Lung (tissue), 16 donors: ENCODE measurements around the gene CEBPE. TPM values are rescaled to one million over a fixed set of nuclear protein-coding genes. Genes with fewer than 3 reads are reported as not detected.

Source experiments
- ATAC-seq: fragments of 200-7000 bp; cut with Tn5 transposase; one replicate; pipeline ENCODE4 v1.9.1; 2020; ENCODE audit warnings: moderate number of reproducible peaks; ENCODE audit not compliant: insufficient read depth, low FRiP score
- DNase-seq, 3 donors: peaks; one replicate each; pipeline ENCODE4 v3.0.0-alpha.2; 2013 to 2017
- H3K27ac ChIP-seq, 2 donors: one replicate each; pipeline ENCODE4 v1.5.1; 2013; ENCODE audit warnings: mild to moderate bottlenecking in 2 of 2, moderate library complexity in 2 of 2, control low read depth in 1 of 2, inconsistent platforms in 1 of 2, low read depth in 1 of 2, low read length in 1 of 2
- H3K27me3 ChIP-seq, 3 donors: one replicate each; pipeline ENCODE4 v1.5.1; 2013; ENCODE audit warnings: low read length in 2 of 3; ENCODE audit not compliant: control insufficient read depth in 3 of 3, insufficient read depth in 3 of 3
- H3K36me3 ChIP-seq, 4 donors: one replicate each; pipeline ENCODE4 v1.5.1; 2013; ENCODE audit warnings: low read length in 4 of 4, mild to moderate bottlenecking in 1 of 4, moderate library complexity in 1 of 4; ENCODE audit not compliant: control insufficient read depth in 4 of 4, insufficient read depth in 4 of 4
- H3K4me1 ChIP-seq, 5 donors: one replicate each; pipeline ENCODE4 v1.5.1; 2013; ENCODE audit warnings: low read length in 5 of 5, mild to moderate bottlenecking in 2 of 5, moderate library complexity in 1 of 5; ENCODE audit not compliant: control insufficient read depth in 5 of 5, insufficient read depth in 5 of 5
- H3K4me3 ChIP-seq: one replicate; pipeline ENCODE4 v1.5.1; 2013; ENCODE audit warnings: mild to moderate bottlenecking, control low read depth, moderate library complexity
- H3K9ac ChIP-seq, 2 donors: one replicate each; pipeline ENCODE4 v1.5.1; 2013; ENCODE audit warnings: low read length in 2 of 2, control low read depth in 1 of 2; ENCODE audit not compliant: insufficient read depth in 1 of 2
- H3K9me3 ChIP-seq, 4 donors: one replicate each; pipeline ENCODE4 v1.5.1; 2013; ENCODE audit warnings: low read length in 3 of 4, mild to moderate bottlenecking in 1 of 4, moderate library complexity in 1 of 4; ENCODE audit not compliant: control insufficient read depth in 4 of 4, insufficient read depth in 3 of 4
- WGBS, 2 donors: extraction: QIAGEN DNeasy Blood & Tissue Kit; methylation state at CpG; one replicate each; pipeline ENCODE4 v1.1.7; 2013; 5-methylcytosine and 5-hydroxymethylcytosine counted together
- long read RNA-seq, 5 donors: transcript quantifications; one replicate each; lab custom pipeline, GENCODE V29; 2026
- polyA plus RNA-seq, 2 donors: library from polyadenylated mRNA; stranded (reverse); fragments of 200-250 nt; gene quantifications; one replicate each; pipeline ENCODE4 v1.2.1, GENCODE V29; 2013
- total RNA-seq, 2 donors: library from RNA; depleted of rRNA in 1 of 2; stranded (reverse); fragments of >200 nt in 1 of 2; gene quantifications; one replicate each; pipeline ENCODE4 v1.2.1, GENCODE V29; 2014 to 2021
- TF ChIP-seq, protein P1 (sequence below): IDR thresholded peaks from 2 replicates; pipeline ENCODE4 v1.5.1; 2012; ENCODE audit warnings: mild to moderate bottlenecking; ENCODE audit errors: control extremely low read depth, extremely low read depth
- donor health status: control.
- donor health status: control.
- donor health status: Bipolar disorder and iron deficiency.
- donor health status: healthy.
- donor health status: DM: yes; HTN: yes; CAD: no.

Gene CEBPE
- total RNA-seq (under 1 TPM in 1 of 2 donors, not detected in 1; 0.67 TPM), polyA plus RNA-seq (1 to 10 TPM in 1 of 2 donors, under 1 TPM in 1; 0.16 to 3.5 TPM)
- long read RNA-seq, donor 1, result 0 reads
- long read RNA-seq, donor 2, result 0 reads
- long read RNA-seq, donor 3, result 0 reads
- long read RNA-seq, donor 4, result 0 reads
- long read RNA-seq, donor 5, result 0 reads

DNA sequence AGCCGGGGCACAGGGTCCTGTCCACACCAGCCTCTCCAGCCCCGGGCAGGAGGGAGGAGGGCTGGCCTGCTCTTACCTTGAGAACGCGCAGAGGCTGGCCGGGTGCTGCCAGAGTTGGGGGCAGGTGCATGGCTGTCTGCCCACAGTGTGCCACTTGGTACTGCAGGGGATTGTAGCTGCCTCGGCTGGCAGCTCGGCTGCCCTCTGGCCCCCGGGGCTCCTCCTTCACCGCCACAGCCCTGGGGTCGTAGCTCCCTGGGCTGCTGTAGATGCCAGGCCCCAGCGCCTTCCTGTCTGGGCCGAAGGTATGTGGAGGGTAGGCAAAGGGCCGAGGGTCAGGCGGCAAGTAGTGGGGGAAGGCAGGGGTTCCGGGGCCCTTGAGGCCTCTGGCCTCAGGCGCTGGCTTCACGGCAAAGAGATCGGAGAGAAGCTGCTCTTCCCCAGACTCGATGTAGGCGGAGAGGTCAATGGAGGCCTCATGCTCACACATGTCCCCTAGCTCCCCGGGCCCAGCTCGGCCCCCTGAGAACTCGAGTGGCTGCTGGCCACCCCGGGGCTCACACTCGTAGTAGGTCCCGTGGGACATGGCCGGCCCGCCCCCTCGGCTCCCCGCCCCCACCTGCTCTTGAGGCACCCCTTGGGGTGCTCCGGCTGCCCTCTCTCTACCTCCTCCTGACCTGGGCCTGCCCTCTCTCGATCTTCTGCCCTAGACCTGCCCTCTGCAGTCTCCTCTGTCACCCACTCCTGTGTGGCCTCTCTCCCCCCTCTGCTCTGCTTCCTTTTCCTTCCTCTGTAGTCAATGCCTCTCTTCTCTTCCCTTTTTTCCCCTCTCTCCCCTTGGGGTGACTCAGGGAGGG, at the start of gene CEBPE:
Gene CEBPE (minus strand): TSS at position 750 of the 857 bp plus-strand sequence. CDS start 164 bp downstream, at position 586.
- 43 to 69% methylated on average over 31 to 32 of the region's 32 CpGs for WGBS, 2 donors
- Histone ChIP-seq H3K9me3 (no peaks in the 10 kb centered on the region), H3K9ac (no peak within 1 kb of the TSS), H3K4me3 (no peak within 1 kb of the TSS), H3K4me1 (peaks cover 0 to 37% (median 18%) of the 10 kb centered on the region in 5 donors), H3K27me3 (no peaks in the 10 kb centered on the region), H3K27ac (peak within 1 kb of the TSS in 1 of 2 donors; percentile 40), H3K36me3 (no peaks in the 10 kb centered on the region)
- TF ChIP-seq, protein P1, sequence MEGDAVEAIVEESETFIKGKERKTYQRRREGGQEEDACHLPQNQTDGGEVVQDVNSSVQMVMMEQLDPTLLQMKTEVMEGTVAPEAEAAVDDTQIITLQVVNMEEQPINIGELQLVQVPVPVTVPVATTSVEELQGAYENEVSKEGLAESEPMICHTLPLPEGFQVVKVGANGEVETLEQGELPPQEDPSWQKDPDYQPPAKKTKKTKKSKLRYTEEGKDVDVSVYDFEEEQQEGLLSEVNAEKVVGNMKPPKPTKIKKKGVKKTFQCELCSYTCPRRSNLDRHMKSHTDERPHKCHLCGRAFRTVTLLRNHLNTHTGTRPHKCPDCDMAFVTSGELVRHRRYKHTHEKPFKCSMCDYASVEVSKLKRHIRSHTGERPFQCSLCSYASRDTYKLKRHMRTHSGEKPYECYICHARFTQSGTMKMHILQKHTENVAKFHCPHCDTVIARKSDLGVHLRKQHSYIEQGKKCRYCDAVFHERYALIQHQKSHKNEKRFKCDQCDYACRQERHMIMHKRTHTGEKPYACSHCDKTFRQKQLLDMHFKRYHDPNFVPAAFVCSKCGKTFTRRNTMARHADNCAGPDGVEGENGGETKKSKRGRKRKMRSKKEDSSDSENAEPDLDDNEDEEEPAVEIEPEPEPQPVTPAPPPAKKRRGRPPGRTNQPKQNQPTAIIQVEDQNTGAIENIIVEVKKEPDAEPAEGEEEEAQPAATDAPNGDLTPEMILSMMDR, result no peak
- DNase-seq, result no peak
- ATAC-seq, result no peak

DNA sequence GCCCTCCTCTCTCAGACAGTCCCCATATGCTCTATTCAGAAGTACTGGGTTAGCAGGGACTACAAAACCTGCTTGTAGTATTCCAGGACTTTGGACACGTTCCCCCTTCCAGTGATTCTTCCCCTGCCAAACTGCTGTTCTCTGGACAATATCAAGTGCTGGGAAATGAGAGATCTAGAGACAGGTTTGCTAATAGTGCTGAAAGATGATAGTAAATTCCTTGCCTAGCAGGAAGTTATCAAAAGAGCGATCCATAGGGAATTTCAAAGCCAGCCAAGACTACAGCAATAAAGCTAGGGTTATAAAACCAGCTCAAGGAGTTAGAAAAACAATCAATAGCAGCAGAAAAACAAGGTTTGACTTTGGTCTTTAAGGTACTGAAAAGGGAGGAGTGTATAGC, 49.2 kb upstream of the CEBPE start:
- no peak overlapping the region for H3K4me3 ChIP-seq
- no peak for ATAC-seq
- H3K36me3 ChIP-seq, result peaks cover 0 to 39% (median 10%) of the 10 kb centered on the region in 4 donors
- no peaks in the 10 kb centered on the region for H3K9me3 ChIP-seq
- no peak overlapping the region for H3K27ac ChIP-seq
- H3K4me1 ChIP-seq, result peaks cover 4 to 10% (median 7%) of the 10 kb centered on the region in 5 donors
- TF ChIP-seq, protein P1, result no peak
- no peak overlapping the region for H3K9ac ChIP-seq
- H3K27me3 ChIP-seq, result no peaks in the 10 kb centered on the region
- DNase-seq, result no peak
- 58 to 78% methylated on average over 2 of the region's 2 CpGs for WGBS, 2 donors

DNA sequence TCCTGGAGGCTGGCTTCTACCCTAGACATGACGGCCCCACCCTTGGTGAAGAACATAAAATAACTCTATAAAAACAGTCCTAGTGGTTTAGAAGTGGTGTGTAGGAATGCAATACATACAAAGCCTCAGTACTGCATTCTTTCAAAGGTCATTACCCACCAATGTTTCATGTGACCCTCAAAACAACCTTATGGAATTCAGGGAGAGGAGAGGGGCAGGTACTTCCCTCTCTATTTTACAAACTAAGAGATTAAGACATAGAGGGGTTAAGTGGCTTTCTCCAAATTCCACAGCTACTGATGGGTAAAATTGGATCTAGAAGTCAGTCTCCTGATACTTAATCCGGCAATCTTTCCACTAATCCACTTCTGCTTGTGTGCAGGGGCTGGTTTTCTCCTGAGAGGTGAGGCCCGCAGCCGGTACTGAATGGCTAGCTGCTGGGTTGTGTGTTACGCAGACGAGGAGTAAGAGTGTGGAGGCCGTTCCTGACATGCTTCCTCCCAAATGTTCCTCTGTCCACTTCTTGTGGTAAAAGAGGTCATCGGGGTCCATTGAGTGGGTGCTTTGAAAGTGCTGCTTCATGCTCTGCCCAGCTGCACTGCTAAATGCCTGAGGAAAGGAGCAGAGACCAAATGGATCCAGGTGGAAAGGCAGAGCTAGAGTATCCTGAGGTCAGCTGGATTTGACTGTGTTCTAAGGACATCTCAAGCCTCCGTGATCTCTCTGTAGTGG, 48.2 kb upstream of the CEBPE start:
- TF ChIP-seq, protein P1, result no peak
- 60 to 78% methylated on average over 9 of the region's 9 CpGs for WGBS, 2 donors
- peak in 1 of 3 donors; percentile 46 for DNase-seq
- H3K27me3 ChIP-seq, result no peaks in the 10 kb centered on the region
- H3K27ac ChIP-seq, result peak overlapping the region in 1 of 2 donors; percentile 75
- no peaks in the 10 kb centered on the region for H3K9me3 ChIP-seq
- H3K4me1 ChIP-seq, result peaks cover 5 to 18% (median 10%) of the 10 kb centered on the region in 5 donors
- H3K36me3 ChIP-seq, result peaks cover 0 to 37% (median 11%) of the 10 kb centered on the region in 4 donors
- ATAC-seq, result no peak
- H3K9ac ChIP-seq, result no peak overlapping the region
- H3K4me3 ChIP-seq, result no peak overlapping the region
